Panc1 (cell line): ENCODE results near the gene IGSF3. TPM values are rescaled to one million over a fixed set of nuclear protein-coding genes. Genes with fewer than 3 reads are reported as not detected.

ENCODE experiments used
- ATAC-seq: fragments of 200-7000 bp; cut with Tn5 transposase; 2 replicates; pipeline ENCODE4 v1.9.1; 2020; ENCODE audit warnings: mild to moderate bottlenecking, moderate library complexity
- BruUV-seq: library from RNA; stranded (reverse); fragments of 400-500 nt; replicated peaks from 2 replicates; lab custom pipeline; 2021; lab: Mats Ljungman, UMichigan
- CTCF ChIA-PET: fragments of 300-600 bp; sonication (Branson Sonifier 250); formaldehyde crosslinking; loops from one replicate; lab custom pipeline; 2022; ENCODE audit warnings: antibody characterized with exemption; lab: Charles Lee
- POLR2A ChIA-PET: fragments of 300-600 bp; sonication (Branson Sonifier 250); formaldehyde crosslinking; loops from one replicate; lab custom pipeline; 2022; ENCODE audit warnings: antibody characterized with exemption; lab: Charles Lee
- DNase-seq: peaks from one replicate; pipeline ENCODE4 v3.0.0-alpha.2; 2010; ENCODE audit warnings: low read depth, low spot score
- H3K27ac ChIP-seq: 2 replicates; pipeline ENCODE4 v1.5.1; 2011; ENCODE audit warnings: mild to moderate bottlenecking, low read length, inconsistent platforms
- H3K27me3 ChIP-seq: fragments of 200-500 bp; sonication (Bioruptor generic); 2 replicates; pipeline ENCODE4 v1.6.0; 2014; ENCODE audit warnings: low read length, inconsistent platforms; ENCODE audit not compliant: control insufficient read depth, insufficient read depth
- H3K36me3 ChIP-seq: fragments of 200-500 bp; sonication (Bioruptor generic); 2 replicates; pipeline ENCODE4 v1.5.1; 2014; ENCODE audit warnings: inconsistent platforms, mild to moderate bottlenecking, low read length, moderate library complexity; ENCODE audit not compliant: control insufficient read depth, insufficient read depth
- H3K4me1 ChIP-seq: 2 replicates; pipeline ENCODE4 v1.5.1; 2011; ENCODE audit warnings: inconsistent platforms, mild to moderate bottlenecking, low read length, moderate library complexity; ENCODE audit not compliant: control insufficient read depth, insufficient read depth
- H3K4me3 ChIP-seq, 2 experiments: 2 replicates each; pipeline ENCODE4 v1.5.1; 2011 to 2012; ENCODE audit warnings: low read depth in 2 of 2, low read length in 2 of 2, mild to moderate bottlenecking in 2 of 2, inconsistent platforms in 1 of 2, moderate library complexity in 1 of 2
- H3K9me3 ChIP-seq: fragments of 200-500 bp; sonication (Bioruptor generic); 2 replicates; pipeline ENCODE4 v1.5.1; 2014; ENCODE audit warnings: low read depth, mild to moderate bottlenecking, inconsistent platforms, low read length, moderate library complexity; ENCODE audit not compliant: control insufficient read depth, insufficient read depth
- CTCF ChIP-seq: fragments of 450-650 bp; IDR thresholded peaks from 2 replicates; pipeline ENCODE4 v1.5.1; 2017; ENCODE audit warnings: mild to moderate bottlenecking
- POLR2AphosphoS5 ChIP-seq: IDR thresholded peaks from 2 replicates; pipeline ENCODE4 v1.6.1; 2012; ENCODE audit warnings: mild to moderate bottlenecking, low read depth, low read length, moderate library complexity
- REST ChIP-seq, 2 experiments: IDR thresholded peaks; 2 replicates each; pipeline ENCODE4 v1.6.1; 2011 to 2012; ENCODE audit warnings: low read depth in 2 of 2, control low read depth in 1 of 2, low read length in 1 of 2, mild to moderate bottlenecking in 1 of 2, moderate library complexity in 1 of 2; ENCODE audit not compliant: insufficient read depth in 1 of 2
- SIN3A ChIP-seq: IDR thresholded peaks from 2 replicates; pipeline ENCODE4 v1.6.1; 2012; ENCODE audit warnings: low read depth, mild to moderate bottlenecking, low read length, moderate library complexity, borderline replicate concordance; ENCODE audit not compliant: insufficient read depth
- TCF7L2 ChIP-seq: IDR thresholded peaks from 2 replicates; pipeline ENCODE4 v1.6.1; 2011; ENCODE audit warnings: mild to moderate bottlenecking, low read depth, low read length, inconsistent platforms
- in situ Hi-C: cut with HindIII; loops from 2 replicates; pipeline ENCODE4 v1.10.0; 2016; ENCODE audit warnings: low sequenced_read_pairs, low pct_unique_long_range_greater_than_20kb
- intact Hi-C: fragments of 100-400 bp; cut with micrococcal nuclease; formaldehyde crosslinking; loops from one replicate; pipeline ENCODE4 v1.10.0; 2022; ENCODE audit not compliant: unreplicated experiment
- total RNA-seq: library from RNA; stranded (reverse); gene quantifications from one replicate; pipeline ENCODE4 v1.2.1, GENCODE V29; 2021; ENCODE audit not compliant: unreplicated experiment

The IGSF3 gene
- total RNA-seq, 1 experiment from 2014 or later = 9.3 TPM

DNA sequence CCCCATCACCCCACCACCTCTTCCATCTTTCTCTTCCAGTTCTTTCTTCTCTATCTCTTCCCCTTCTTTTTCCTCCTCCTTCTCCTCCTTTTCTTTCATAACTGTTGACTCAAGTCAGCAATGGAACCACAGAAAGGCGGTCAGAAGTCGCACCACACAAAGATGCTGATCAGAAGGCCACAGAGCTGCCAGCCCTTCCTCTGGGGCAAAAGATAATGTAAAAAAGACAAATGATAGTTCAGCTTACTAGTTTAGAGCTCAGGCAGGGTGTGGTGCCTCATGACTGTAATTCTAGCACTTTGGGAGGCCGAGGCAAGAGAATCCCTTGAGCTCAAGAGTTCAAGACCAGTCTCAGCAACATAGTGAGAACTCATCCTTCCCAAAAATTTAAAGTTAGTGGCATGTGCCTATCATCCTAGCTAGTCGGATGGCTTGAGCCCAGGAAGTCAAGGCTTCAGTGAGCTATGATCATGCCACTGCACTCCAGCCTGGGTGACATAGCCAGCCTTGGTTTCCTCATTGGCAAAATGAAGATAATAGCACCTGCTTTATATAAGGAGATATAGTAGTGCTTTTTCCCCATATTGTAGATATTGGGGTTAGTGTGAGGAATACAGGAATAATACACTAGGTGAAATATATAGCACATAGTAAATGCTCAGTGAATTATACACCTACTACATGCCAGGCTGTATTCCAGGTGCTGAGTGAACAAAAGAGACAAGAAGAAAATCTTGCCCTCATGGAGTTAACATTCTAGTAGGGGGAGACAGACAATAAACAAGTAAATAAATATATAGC is 12.5 kb upstream of the IGSF3 start:
- no peaks in the 10 kb centered on the region for H3K4me1 ChIP-seq
- ChIA-PET POLR2A (no interaction called here), CTCF (no interaction called here)
- in situ Hi-C loops = no loop called here
- intact Hi-C loops = loop anchor here (5.0 kb wide), 1 partner anchor 553 kb away; no protein-coding TSS in a partner anchor
- H3K4me3 ChIP-seq = no peak overlapping the region
- no peak overlapping the region for H3K27ac ChIP-seq
- no peaks in the 10 kb centered on the region for H3K9me3 ChIP-seq
- no TSS peak for BruUV-seq
- no peak for DNase-seq
- TF ChIP-seq REST (IDR thresholded peaks at IDR 0.05; ENCODE audit: insufficient read depth in 1 of 2, low read depth in 2 of 2, low read length in 1 of 2) (no peak), CTCF (no peak), SIN3A (no peak), POLR2AphosphoS5 (no peak), TCF7L2 (no peak)
- no peaks in the 10 kb centered on the region for H3K36me3 ChIP-seq
- ATAC-seq = no peak
- no peaks in the 10 kb centered on the region for H3K27me3 ChIP-seq

DNA sequence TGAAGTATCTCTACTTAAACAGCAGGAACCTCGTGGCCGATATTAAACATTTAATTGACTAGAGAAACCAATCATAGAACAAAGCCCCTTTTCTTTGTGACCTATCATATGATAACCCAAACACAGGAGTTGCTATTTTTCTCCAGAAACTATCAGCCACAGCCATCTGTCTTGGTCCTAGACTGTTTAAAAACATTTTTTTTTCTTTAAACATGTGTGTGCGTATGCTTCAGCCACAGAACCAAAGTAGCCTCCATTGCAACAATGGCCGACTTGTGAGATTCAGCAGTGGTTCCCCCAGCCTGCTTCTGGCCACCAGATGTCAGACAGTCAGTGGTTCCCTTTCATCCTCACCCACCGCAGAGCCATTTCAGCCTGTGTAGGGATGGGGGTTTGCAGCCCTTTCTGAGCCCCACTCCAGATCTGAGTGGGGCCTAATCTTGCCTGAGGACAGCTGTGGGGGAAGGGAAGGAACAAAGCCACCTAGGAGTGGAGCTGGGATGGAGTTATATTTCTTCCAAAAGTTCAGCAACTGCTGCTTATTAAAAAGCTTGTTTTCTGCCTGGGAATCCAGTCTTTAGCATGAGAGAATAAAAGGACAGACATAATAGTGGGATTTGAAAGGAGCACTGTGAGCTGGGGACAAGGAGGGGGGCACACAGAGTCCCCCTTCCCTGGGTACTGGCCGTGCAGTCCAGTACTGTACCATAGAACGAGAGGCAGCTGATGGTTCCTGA is 11.7 kb upstream of the IGSF3 start:
- BruUV-seq = no TSS peak
- ChIA-PET CTCF (no interaction called here), POLR2A (no interaction called here)
- H3K36me3 ChIP-seq = no peaks in the 10 kb centered on the region
- H3K4me1 ChIP-seq = no peaks in the 10 kb centered on the region
- H3K27me3 ChIP-seq = no peaks in the 10 kb centered on the region
- in situ Hi-C loops (no loop called here), intact Hi-C loops (no loop called here)
- H3K4me3 ChIP-seq = no peak overlapping the region
- TF ChIP-seq POLR2AphosphoS5 (no peak), REST (IDR thresholded peaks at IDR 0.05; ENCODE audit: insufficient read depth in 1 of 2, low read depth in 2 of 2, low read length in 1 of 2) (no peak), TCF7L2 (no peak), CTCF (no peak), SIN3A (no peak)
- H3K27ac ChIP-seq = no peak overlapping the region
- no peaks in the 10 kb centered on the region for H3K9me3 ChIP-seq
- ATAC-seq = no peak
- DNase-seq = no peak
